Smooth muscle cell (in vitro differentiated cells): ENCODE data around the gene VWA3B. TPM values are rescaled to one million over a fixed set of nuclear protein-coding genes. Genes with fewer than 3 reads are reported as not detected.
"Not testable (repeated sequence)": the region's sequence is repeated elsewhere in the genome, so short reads cannot be mapped to it uniquely, and the experiment has no call there.

ENCODE experiments used
- DNase-seq: peaks from one replicate; lab custom pipeline; 2025; ENCODE audit not compliant: unreplicated experiment; lab: John Stamatoyannopoulos, UW
- H2AFZ ChIP-seq: fragments of 200-600 bp; sonication (generic); 2 replicates; pipeline ENCODE4 v1.6.0; 2016; ENCODE audit warnings: antibody characterized with exemption, low read depth, mild to moderate bottlenecking
- H3F3A ChIP-seq: fragments of 200-600 bp; sonication (generic); 2 replicates; pipeline ENCODE4 v1.6.0; 2017; ENCODE audit warnings: antibody characterized with exemption, low read depth
- H3K27ac ChIP-seq: fragments of 200-600 bp; sonication (generic); 2 replicates; pipeline ENCODE4 v1.5.1; 2016; ENCODE audit warnings: low read depth, mild to moderate bottlenecking
- H3K27me3 ChIP-seq: fragments of 200-600 bp; sonication (generic); 2 replicates; pipeline ENCODE4 v1.6.1; 2016; ENCODE audit warnings: low read depth, mild to moderate bottlenecking
- H3K36me3 ChIP-seq: fragments of 200-600 bp; sonication (generic); 2 replicates; pipeline ENCODE4 v1.5.1; 2016; ENCODE audit warnings: low read depth
- H3K4me1 ChIP-seq: fragments of 200-600 bp; sonication (generic); 2 replicates; pipeline ENCODE4 v1.5.1; 2016; ENCODE audit warnings: low read depth
- H3K4me2 ChIP-seq: fragments of 200-600 bp; sonication (generic); 2 replicates; pipeline ENCODE4 v1.6.0; 2016; ENCODE audit warnings: mild to moderate bottlenecking
- H3K4me3 ChIP-seq: fragments of 200-600 bp; sonication (generic); 2 replicates; pipeline ENCODE4 v1.5.1; 2016; ENCODE audit warnings: mild to moderate bottlenecking
- H3K79me2 ChIP-seq: fragments of 200-600 bp; sonication (generic); 2 replicates; pipeline ENCODE4 v1.6.0; 2016; ENCODE audit warnings: low read depth, mild to moderate bottlenecking
- H3K9ac ChIP-seq: fragments of 200-600 bp; sonication (generic); 2 replicates; pipeline ENCODE4 v1.6.0; 2016; ENCODE audit warnings: low read depth
- H3K9me3 ChIP-seq: fragments of 200-600 bp; sonication (generic); replicated peaks from 2 replicates; pipeline ENCODE4 v1.5.1; 2016; ENCODE audit warnings: low read depth
- H4K20me1 ChIP-seq: fragments of 200-600 bp; sonication (generic); 2 replicates; pipeline ENCODE4 v1.6.0; 2016; ENCODE audit warnings: low read depth
- WGBS: methylation state at CpG from one replicate; pipeline ENCODE4 v1.1.7; 2016; ENCODE audit warnings: low lambda C conversion rate; 5-methylcytosine and 5-hydroxymethylcytosine counted together
- polyA plus RNA-seq: library from polyadenylated mRNA; unstranded; fragments of >200 nt; fragmentation: Nextera tagmentation; extraction: Ambion mirVana; gene quantifications from 2 replicates; pipeline ENCODE4 v1.2.1, GENCODE V29; 2016
- total RNA-seq: library from RNA; depleted of rRNA; stranded (reverse); fragments of >200 nt; gene quantifications from 2 replicates; pipeline ENCODE4 v1.2.3, GENCODE V29; 2014
- TF ChIP-seq, protein P1 (sequence below): fragments of 200-600 bp; sonication (generic); IDR thresholded peaks from 2 replicates; pipeline ENCODE4 v1.5.1; 2017; ENCODE audit warnings: borderline replicate concordance, mild to moderate bottlenecking, antibody characterized with exemption; ENCODE audit not compliant: insufficient read depth, poor library complexity, severe bottlenecking

VWA3B gene
- total and polyA plus RNA-seq, 2 experiments from 2014 or later = not detected

DNA sequence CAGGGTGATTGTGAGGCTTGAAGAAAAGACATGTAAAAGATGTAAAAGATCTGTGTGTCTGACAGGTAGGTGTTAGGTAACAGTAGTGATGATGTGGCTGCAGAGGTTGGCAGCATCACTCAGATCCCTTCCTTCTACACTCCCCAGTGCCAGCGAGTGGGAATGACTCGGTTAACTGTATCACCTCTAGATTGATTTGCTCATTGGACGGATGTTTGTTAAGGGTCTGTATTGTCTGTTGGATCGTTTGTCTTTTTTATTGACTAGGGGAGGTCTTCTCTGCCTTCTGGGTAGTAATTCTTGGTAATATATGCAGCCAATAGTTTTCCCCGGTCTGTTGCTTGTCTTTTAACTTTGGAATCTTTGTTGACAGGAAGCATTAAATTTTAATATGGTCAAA lies 214.5 kb downstream of the VWA3B start:
- no peak overlapping the region for H3K4me3 ChIP-seq
- no peaks in the 10 kb centered on the region for H3K79me2 ChIP-seq
- no peaks in the 10 kb centered on the region for H4K20me1 ChIP-seq
- no peaks in the 10 kb centered on the region for H3K27me3 ChIP-seq
- no peak overlapping the region for H3K4me2 ChIP-seq
- no peak overlapping the region for H3K9ac ChIP-seq
- H3F3A ChIP-seq = no peaks in the 10 kb centered on the region
- no peak overlapping the region for H3K27ac ChIP-seq
- no peak overlapping the region for H2AFZ ChIP-seq
- WGBS = 81% methylated on average over 5 of the region's 5 CpGs
- DNase-seq = no peak
- H3K9me3 ChIP-seq = no peaks in the 10 kb centered on the region
- no peaks in the 10 kb centered on the region for H3K36me3 ChIP-seq
- peaks cover 7% of the 10 kb centered on the region for H3K4me1 ChIP-seq
- TF ChIP-seq, protein P1, sequence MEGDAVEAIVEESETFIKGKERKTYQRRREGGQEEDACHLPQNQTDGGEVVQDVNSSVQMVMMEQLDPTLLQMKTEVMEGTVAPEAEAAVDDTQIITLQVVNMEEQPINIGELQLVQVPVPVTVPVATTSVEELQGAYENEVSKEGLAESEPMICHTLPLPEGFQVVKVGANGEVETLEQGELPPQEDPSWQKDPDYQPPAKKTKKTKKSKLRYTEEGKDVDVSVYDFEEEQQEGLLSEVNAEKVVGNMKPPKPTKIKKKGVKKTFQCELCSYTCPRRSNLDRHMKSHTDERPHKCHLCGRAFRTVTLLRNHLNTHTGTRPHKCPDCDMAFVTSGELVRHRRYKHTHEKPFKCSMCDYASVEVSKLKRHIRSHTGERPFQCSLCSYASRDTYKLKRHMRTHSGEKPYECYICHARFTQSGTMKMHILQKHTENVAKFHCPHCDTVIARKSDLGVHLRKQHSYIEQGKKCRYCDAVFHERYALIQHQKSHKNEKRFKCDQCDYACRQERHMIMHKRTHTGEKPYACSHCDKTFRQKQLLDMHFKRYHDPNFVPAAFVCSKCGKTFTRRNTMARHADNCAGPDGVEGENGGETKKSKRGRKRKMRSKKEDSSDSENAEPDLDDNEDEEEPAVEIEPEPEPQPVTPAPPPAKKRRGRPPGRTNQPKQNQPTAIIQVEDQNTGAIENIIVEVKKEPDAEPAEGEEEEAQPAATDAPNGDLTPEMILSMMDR = no peak

- WGBS = 89% methylated on average over 9 of the region's 9 CpGs
- H3K4me3 ChIP-seq, H4K20me1 ChIP-seq, H3K36me3 ChIP-seq, H3K9ac ChIP-seq, DNase-seq, H3K27ac ChIP-seq, H3K27me3 ChIP-seq, H3K79me2 ChIP-seq, H2AFZ ChIP-seq, H3K9me3 ChIP-seq, H3K4me1 ChIP-seq, H3F3A ChIP-seq, H3K4me2 ChIP-seq: not testable (repeated sequence)
Observed at GRCh38 chr2:98307131-98307696, 220.2 kb downstream of the VWA3B start.

- 93% methylated on average over 8 of the region's 8 CpGs for WGBS
- no peaks in the 10 kb centered on the region for H3K36me3 ChIP-seq
- no peak overlapping the region for H3K4me2 ChIP-seq
Observed at GRCh38 chr2:98308068-98308467, 221.1 kb downstream of the VWA3B start.

GRCh38 chr2:98308532-98308931 lies 221.6 kb downstream of the VWA3B start:
- H3K36me3 ChIP-seq = no peaks in the 10 kb centered on the region
- H3K79me2 ChIP-seq = no peaks in the 10 kb centered on the region
- TF ChIP-seq, protein P1 = no peak
- DNase-seq = no peak
- H3K27me3 ChIP-seq = peaks cover 8% of the 10 kb centered on the region
- no peak overlapping the region for H3K27ac ChIP-seq
- H3K9me3 ChIP-seq = no peaks in the 10 kb centered on the region
- H3K4me2 ChIP-seq = no peak overlapping the region
- WGBS = 93% methylated on average over 4 of the region's 4 CpGs
- H3K4me1 ChIP-seq = no peaks in the 10 kb centered on the region
- H3F3A ChIP-seq = no peaks in the 10 kb centered on the region
- no peaks in the 10 kb centered on the region for H4K20me1 ChIP-seq
- no peak overlapping the region for H3K9ac ChIP-seq
- H3K4me3 ChIP-seq = no peak overlapping the region
- no peak overlapping the region for H2AFZ ChIP-seq

More at GRCh38 chr2:98308068-98308467, 221.1 kb downstream of the VWA3B start:
- H3K27me3 ChIP-seq = peaks cover 4% of the 10 kb centered on the region
- H3K27ac ChIP-seq = no peak overlapping the region
- no peaks in the 10 kb centered on the region for H3K9me3 ChIP-seq
- DNase-seq = no peak
- no peak overlapping the region for H3K9ac ChIP-seq
- H3F3A ChIP-seq = no peaks in the 10 kb centered on the region
- H2AFZ ChIP-seq = no peak overlapping the region
- H3K4me3 ChIP-seq = no peak overlapping the region
- no peaks in the 10 kb centered on the region for H3K4me1 ChIP-seq
- H4K20me1 ChIP-seq = no peaks in the 10 kb centered on the region
- TF ChIP-seq, protein P1 = no peak
- H3K79me2 ChIP-seq = no peaks in the 10 kb centered on the region
